Activated naive CD4-positive, alpha-beta T cell treated with anti-CD3 and anti-CD28 coated beads for 36 hours (primary cell): ENCODE results near the gene SNAP29. TPM values are rescaled to one million over a fixed set of nuclear protein-coding genes. Genes with fewer than 3 reads are reported as not detected.

Experiments used
- CTCF ChIA-PET: fragments of 350-600 bp; sonication (Branson Sonifier 250); formaldehyde crosslinking; loops from one replicate; lab custom pipeline; 2021; ENCODE audit warnings: antibody characterized with exemption; lab: Charles Lee
- DNase-seq: peaks from one replicate; pipeline ENCODE4 v3.0.0-alpha.2; 2020
- H3K27ac Mint-ChIP-seq: one replicate; pipeline ENCODE4 v1.8.0; 2021; ENCODE audit warnings: mild to moderate bottlenecking, mixed read lengths
- H3K27me3 Mint-ChIP-seq: one replicate; pipeline ENCODE4 v1.8.0; 2021; ENCODE audit warnings: low read depth, mixed read lengths
- H3K36me3 Mint-ChIP-seq: one replicate; pipeline ENCODE4 v1.8.0; 2021; ENCODE audit warnings: low read depth, mixed read lengths
- H3K4me1 Mint-ChIP-seq: one replicate; pipeline ENCODE4 v1.8.0; 2021; ENCODE audit warnings: low read depth, mixed read lengths
- H3K4me3 Mint-ChIP-seq: one replicate; pipeline ENCODE4 v1.8.0; 2021; ENCODE audit warnings: mild to moderate bottlenecking, moderate library complexity, mixed read lengths
- H3K9me3 Mint-ChIP-seq: one replicate; pipeline ENCODE4 v1.8.0; 2021; ENCODE audit warnings: mixed read lengths
- intact Hi-C: fragments of 100-400 bp; cut with micrococcal nuclease; formaldehyde crosslinking; loops from one replicate; pipeline ENCODE4 v1.15.1; 2023
- total RNA-seq, 2 experiments: library from RNA; stranded (reverse); gene quantifications; one replicate each; pipeline ENCODE4 v1.2.3, GENCODE V29; 2021

SNAP29 gene
- total RNA-seq, 2 experiments from 2014 or later, result 22.1 to 24.2 TPM

- H3K4me3 Mint-ChIP-seq, result no peak overlapping the region
- H3K27ac Mint-ChIP-seq, result no peak overlapping the region
- CTCF ChIA-PET, result no interaction called here
- intact Hi-C loops, result no loop called here
- H3K27me3 Mint-ChIP-seq, result no peaks in the 10 kb centered on the region
- no peak for DNase-seq
- H3K4me1 Mint-ChIP-seq, result peaks cover 41% of the 10 kb centered on the region
- no peaks in the 10 kb centered on the region for H3K36me3 Mint-ChIP-seq
- H3K9me3 Mint-ChIP-seq, result no peaks in the 10 kb centered on the region
Measured at GRCh38 chr22:20839837-20840645, 18.8 kb upstream of the SNAP29 start.

GRCh38 chr22:20840646-20841371 lies 18.0 kb upstream of the SNAP29 start:
- H3K27ac Mint-ChIP-seq, result peak overlapping the region; percentile 20
- no peak overlapping the region for H3K4me3 Mint-ChIP-seq
- no peaks in the 10 kb centered on the region for H3K27me3 Mint-ChIP-seq
- CTCF ChIA-PET, result no interaction called here
- intact Hi-C loops, result no loop called here
- H3K4me1 Mint-ChIP-seq, result peaks cover 47% of the 10 kb centered on the region
- no peaks in the 10 kb centered on the region for H3K9me3 Mint-ChIP-seq
- DNase-seq, result peak; percentile 23
- H3K36me3 Mint-ChIP-seq, result no peaks in the 10 kb centered on the region

GRCh38 chr22:20843501-20843900 lies 15.3 kb upstream of the SNAP29 start:
- Mint-ChIP-seq H3K27me3 (no peaks in the 10 kb centered on the region), H3K4me1 (peaks cover 45% of the 10 kb centered on the region), H3K4me3 (no peak overlapping the region), H3K9me3 (no peaks in the 10 kb centered on the region), H3K36me3 (no peaks in the 10 kb centered on the region), H3K27ac (no peak overlapping the region)
- intact Hi-C loops, result loop anchor here (2.0 kb wide), 1 partner anchor 15 kb away; the partner anchor contains the start of genes PI4KA and SNAP29
- no peak for DNase-seq
- CTCF ChIA-PET, result no interaction called here

GRCh38 chr22:20844055-20845037 lies 14.5 kb upstream of the SNAP29 start:
- Mint-ChIP-seq H3K4me1 (peaks cover 49% of the 10 kb centered on the region), H3K27ac (no peak overlapping the region), H3K36me3 (no peaks in the 10 kb centered on the region), H3K4me3 (no peak overlapping the region), H3K27me3 (no peaks in the 10 kb centered on the region), H3K9me3 (no peaks in the 10 kb centered on the region)
- intact Hi-C loops, result no loop called here
- no peak for DNase-seq
- CTCF ChIA-PET, result no interaction called here

- no peak overlapping the region for H3K27ac Mint-ChIP-seq
- peaks cover 39% of the 10 kb centered on the region for H3K4me1 Mint-ChIP-seq
Measured at GRCh38 chr22:20847318-20847822, 11.4 kb upstream of the SNAP29 start.

GRCh38 chr22:20852076-20852475 lies 6.7 kb upstream of the SNAP29 start:
- Mint-ChIP-seq H3K9me3 (no peaks in the 10 kb centered on the region), H3K4me1 (peaks cover 47% of the 10 kb centered on the region), H3K36me3 (no peaks in the 10 kb centered on the region), H3K4me3 (no peak overlapping the region), H3K27ac (no peak overlapping the region), H3K27me3 (no peaks in the 10 kb centered on the region)
- intact Hi-C loops, result no loop called here
- no peak for DNase-seq
- CTCF ChIA-PET, result interaction anchor here (0.7 to 1.1 kb wide), 2 partner anchors 16 to 64 kb away, joined by 3 read pairs; no protein-coding TSS in a partner anchor

More at GRCh38 chr22:20847318-20847822, 11.4 kb upstream of the SNAP29 start:
- H3K36me3 Mint-ChIP-seq, result no peaks in the 10 kb centered on the region
- H3K9me3 Mint-ChIP-seq, result no peaks in the 10 kb centered on the region
- intact Hi-C loops, result no loop called here
- H3K27me3 Mint-ChIP-seq, result no peaks in the 10 kb centered on the region
- H3K4me3 Mint-ChIP-seq, result no peak overlapping the region
- CTCF ChIA-PET, result no interaction called here
- DNase-seq, result no peak

GRCh38 chr22:20852503-20852902 lies 6.3 kb upstream of the SNAP29 start:
- Mint-ChIP-seq H3K27me3 (no peaks in the 10 kb centered on the region), H3K4me1 (peaks cover 51% of the 10 kb centered on the region), H3K9me3 (no peaks in the 10 kb centered on the region), H3K4me3 (no peak overlapping the region), H3K27ac (no peak overlapping the region), H3K36me3 (no peaks in the 10 kb centered on the region)
- DNase-seq, result no peak
- intact Hi-C loops, result no loop called here
- CTCF ChIA-PET, result no interaction called here

- Mint-ChIP-seq H3K9me3 (no peaks in the 10 kb centered on the region), H3K27ac (no peak overlapping the region), H3K36me3 (no peaks in the 10 kb centered on the region), H3K4me1 (peaks cover 55% of the 10 kb centered on the region), H3K27me3 (no peaks in the 10 kb centered on the region), H3K4me3 (no peak overlapping the region)
- intact Hi-C loops, result no loop called here
- CTCF ChIA-PET, result no interaction called here
- no peak for DNase-seq
Measured at GRCh38 chr22:20853236-20853660, 5.6 kb upstream of the SNAP29 start.

- no peaks in the 10 kb centered on the region for H3K9me3 Mint-ChIP-seq
- H3K27me3 Mint-ChIP-seq, result no peaks in the 10 kb centered on the region
- no peak overlapping the region for H3K27ac Mint-ChIP-seq
- DNase-seq, result no peak
- intact Hi-C loops, result loop anchor here (5.0 kb wide), 2 partner anchors 40 to 305 kb away; no protein-coding TSS in a partner anchor
- CTCF ChIA-PET, result interaction anchor here (0.5 to 0.6 kb wide), 2 partner anchors 14 to 146 kb away, joined by 3 to 5 read pairs; no protein-coding TSS in a partner anchor
- peaks cover 59% of the 10 kb centered on the region for H3K4me1 Mint-ChIP-seq
- H3K36me3 Mint-ChIP-seq, result peaks cover 3% of the 10 kb centered on the region
- peak overlapping the region; percentile 90 for H3K4me3 Mint-ChIP-seq
Measured at GRCh38 chr22:20857247-20857643, 1.6 kb upstream of the SNAP29 start.

- peaks cover 53% of the 10 kb centered on the region for H3K4me1 Mint-ChIP-seq
- CTCF ChIA-PET, result no interaction called here
- peak overlapping the region; percentile 90 for H3K4me3 Mint-ChIP-seq
- peak overlapping the region; percentile 77 for H3K27ac Mint-ChIP-seq
- intact Hi-C loops, result loop anchor here (1.0 to 5.0 kb wide), 7 partner anchors 15 to 306 kb away; partner anchors contain the start of genes CRKL, LZTR1 and THAP7
- H3K27me3 Mint-ChIP-seq, result no peaks in the 10 kb centered on the region
- no peaks in the 10 kb centered on the region for H3K9me3 Mint-ChIP-seq
- peaks cover 6% of the 10 kb centered on the region for H3K36me3 Mint-ChIP-seq
- DNase-seq, result peak; percentile 83
Measured at GRCh38 chr22:20857838-20858614, 781 bp upstream of the SNAP29 start.

GRCh38 chr22:20859615-20860014 lies 808 bp downstream of the SNAP29 start:
- Mint-ChIP-seq H3K27me3 (no peaks in the 10 kb centered on the region), H3K4me3 (peak overlapping the region; percentile 90), H3K4me1 (peaks cover 45% of the 10 kb centered on the region), H3K27ac (peak overlapping the region; percentile 26), H3K9me3 (no peaks in the 10 kb centered on the region), H3K36me3 (peaks cover 8% of the 10 kb centered on the region)
- DNase-seq, result no peak
- intact Hi-C loops, result loop anchor here (2.0 to 5.0 kb wide), 3 partner anchors 17 to 307 kb away; no protein-coding TSS in a partner anchor
- CTCF ChIA-PET, result no interaction called here
